Right lobe of liver (tissue), 4 donors: Measurements from ENCODE around the gene TTC23.

Source experiments
- CTCF ChIP-seq, 4 donors: fragments of 200-600 bp in 3 of 4; fragments of 450-650 bp in 1 of 4; IDR thresholded peaks; one replicate each; pipeline versions ENCODE4 v1.5.1 to v1.8.0; 2016 to 2022; ENCODE audit warnings: antibody characterized with exemption in 4 of 4, mild to moderate bottlenecking in 2 of 4
- POLR2A ChIP-seq: fragments of 450-650 bp; IDR thresholded peaks from one replicate; pipeline ENCODE4 v1.6.1; 2017; ENCODE audit warnings: antibody characterized with exemption, mild to moderate bottlenecking
- donor health status: DM: no; HTN: no; CAD: no.
- donor health status: DM: no; HTN: no; CAD: no.
- donor health status: DM: no; HTN: yes; CAD: no.

GRCh38 chr15:99177679-99178078, 71.7 kb downstream of the TTC23 start:
- TF ChIP-seq POLR2A: no peak
- TF ChIP-seq CTCF (IDR thresholded peaks at IDR 0.05): no peak
